HCT116 (cell line): ENCODE data around the gene SLC46A1.

Source experiments
- CBX3 ChIP-seq: IDR thresholded peaks from 2 replicates; pipeline ENCODE4 v1.6.1; 2012; ENCODE audit warnings: low read depth
- CTCF ChIP-seq, 3 experiments: fragments of 200-600 bp in 1 of 3; sonication (generic) in 1 of 3; IDR thresholded peaks in 2 of 3; conservative IDR thresholded peaks in 1 of 3; 2 replicates each; pipeline ENCODE4 v1.5.1; 2012 to 2017; ENCODE audit warnings: low read depth in 2 of 3, low read length in 2 of 3, antibody characterized with exemption in 1 of 3, borderline replicate concordance in 1 of 3, control low read depth in 1 of 3, mild to moderate bottlenecking in 1 of 3, mixed read lengths in 1 of 3, mixed run types in 1 of 3, moderate library complexity in 1 of 3; ENCODE audit not compliant: insufficient read depth in 1 of 3
- EZH2 ChIP-seq: fragments of 200-600 bp; sonication (generic); IDR thresholded peaks from 2 replicates; pipeline ENCODE4 v1.6.1; 2017; ENCODE audit warnings: antibody characterized with exemption, mixed run types
- EZH2phosphoT487 ChIP-seq: fragments of 200-600 bp; IDR thresholded peaks from 2 replicates; pipeline ENCODE4 v1.6.1; 2018; ENCODE audit warnings: antibody characterized with exemption, borderline replicate concordance
- MAX ChIP-seq: IDR thresholded peaks from 2 replicates; pipeline ENCODE4 v1.6.1; 2012
- POLR2A ChIP-seq: IDR thresholded peaks from 2 replicates; pipeline ENCODE4 v1.7.0; 2011; ENCODE audit warnings: borderline replicate concordance; ENCODE audit not compliant: insufficient read depth, insufficient read length; ENCODE audit errors: extremely low read depth
- POLR2AphosphoS5 ChIP-seq: IDR thresholded peaks from 2 replicates; pipeline ENCODE4 v1.6.1; 2011; ENCODE audit warnings: mild to moderate bottlenecking, low read depth, low read length, moderate library complexity
- REST ChIP-seq: IDR thresholded peaks from 2 replicates; pipeline ENCODE4 v1.6.1; 2012; ENCODE audit warnings: low read depth
- SIN3A ChIP-seq: IDR thresholded peaks from 2 replicates; pipeline ENCODE4 v1.6.1; 2012; ENCODE audit warnings: low read depth
- SP1 ChIP-seq: IDR thresholded peaks from 2 replicates; pipeline ENCODE4 v1.6.1; 2012; ENCODE audit warnings: low read depth
- SRF ChIP-seq: IDR thresholded peaks from 2 replicates; pipeline ENCODE4 v1.6.1; 2012; ENCODE audit warnings: low read depth
- YY1 ChIP-seq: IDR thresholded peaks from 2 replicates; pipeline ENCODE4 v1.6.1; 2011; ENCODE audit warnings: low read length, low read depth, moderate library complexity, mild to moderate bottlenecking; ENCODE audit not compliant: insufficient replicate concordance; ENCODE audit errors: extremely low read depth
- ZFX ChIP-seq: fragments of 450-650 bp; IDR thresholded peaks from 2 replicates; pipeline ENCODE4 v1.6.1; 2017
- ZNF274 ChIP-seq: fragments of 200-500 bp; sonication (Bioruptor generic); IDR thresholded peaks from 2 replicates; pipeline ENCODE4 v1.6.1; 2014; ENCODE audit warnings: mild to moderate bottlenecking, low read depth, low read length, inconsistent platforms

GRCh38 chr17:28385406-28385805 is 20.6 kb downstream of the SLC46A1 start:
- TF ChIP-seq POLR2A (no peak), CBX3 (no peak), MAX (no peak), POLR2AphosphoS5 (no peak), ZNF274 (no peak), CTCF (IDR thresholded peaks at IDR 0.05 in 2 of 3, conservative IDR thresholded peaks at IDR 0.05 in 1 of 3; ENCODE audit: borderline replicate concordance in 1 of 3, insufficient read depth in 1 of 3, low read depth in 2 of 3, low read length in 2 of 3) (no peak), EZH2 (no peak), SP1 (no peak), EZH2phosphoT487 (no peak), REST (no peak), SRF (no peak), YY1 (no peak), SIN3A (no peak), ZFX (no peak)
